Retinal pigment epithelial cell (primary cell): ENCODE results near the gene AK4.

ENCODE experiments used
- DNase-seq: peaks from one replicate; pipeline ENCODE4 v3.0.0-alpha.2; 2010; ENCODE audit warnings: low read depth
- H3K4me3 ChIP-seq: 2 replicates; pipeline ENCODE4 v1.5.1; 2011; ENCODE audit warnings: mild to moderate bottlenecking, low read length, control low read depth, moderate library complexity
- CTCF ChIP-seq: conservative IDR thresholded peaks from 2 replicates; pipeline ENCODE4 v1.5.1; 2011; ENCODE audit warnings: low read depth, low read length, control low read depth, inconsistent platforms

AK4 gene

GRCh38 chr1:65164633-65165032, 16.6 kb downstream of the AK4 start:
- H3K4me3 ChIP-seq, result no peak overlapping the region
- no peak for TF ChIP-seq CTCF
- no peak for DNase-seq

DNA sequence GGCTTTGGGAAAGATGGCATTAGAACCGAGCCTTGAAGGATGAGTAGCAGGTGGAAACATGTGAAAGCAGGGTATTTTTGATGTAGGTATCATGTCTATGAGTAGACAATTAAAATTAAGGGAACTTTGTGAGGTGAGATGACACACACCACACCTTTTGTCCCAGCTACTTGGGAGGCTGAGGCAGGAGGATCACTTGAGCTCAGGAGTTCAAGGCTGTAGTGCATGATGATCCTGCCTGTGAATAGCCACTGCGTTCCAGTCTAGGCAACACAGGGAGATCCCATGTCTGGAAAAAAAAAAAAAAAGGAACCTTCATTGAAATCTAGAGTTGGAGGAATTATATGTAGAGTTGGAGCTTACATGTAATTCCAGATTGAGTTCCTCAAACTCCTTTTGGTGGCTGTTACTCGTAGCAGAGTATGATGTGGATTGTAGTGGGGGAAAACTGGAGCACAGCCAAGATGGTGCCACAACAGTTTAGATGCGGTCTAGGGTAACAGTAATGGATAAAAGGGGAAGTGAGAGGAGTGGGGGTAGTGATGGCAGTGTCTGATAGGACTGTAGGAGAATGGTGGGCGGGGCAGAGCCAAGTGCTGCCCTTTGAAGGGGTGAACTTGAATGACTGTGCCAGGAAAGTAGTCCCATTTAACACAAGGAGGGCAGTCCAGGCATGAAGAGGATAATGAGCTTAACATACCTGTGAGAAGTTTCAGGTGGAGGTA, 17.4 kb downstream of the AK4 start:
- peak; percentile 51 for DNase-seq
- H3K4me3 ChIP-seq, result no peak overlapping the region
- no peak for TF ChIP-seq CTCF

DNA sequence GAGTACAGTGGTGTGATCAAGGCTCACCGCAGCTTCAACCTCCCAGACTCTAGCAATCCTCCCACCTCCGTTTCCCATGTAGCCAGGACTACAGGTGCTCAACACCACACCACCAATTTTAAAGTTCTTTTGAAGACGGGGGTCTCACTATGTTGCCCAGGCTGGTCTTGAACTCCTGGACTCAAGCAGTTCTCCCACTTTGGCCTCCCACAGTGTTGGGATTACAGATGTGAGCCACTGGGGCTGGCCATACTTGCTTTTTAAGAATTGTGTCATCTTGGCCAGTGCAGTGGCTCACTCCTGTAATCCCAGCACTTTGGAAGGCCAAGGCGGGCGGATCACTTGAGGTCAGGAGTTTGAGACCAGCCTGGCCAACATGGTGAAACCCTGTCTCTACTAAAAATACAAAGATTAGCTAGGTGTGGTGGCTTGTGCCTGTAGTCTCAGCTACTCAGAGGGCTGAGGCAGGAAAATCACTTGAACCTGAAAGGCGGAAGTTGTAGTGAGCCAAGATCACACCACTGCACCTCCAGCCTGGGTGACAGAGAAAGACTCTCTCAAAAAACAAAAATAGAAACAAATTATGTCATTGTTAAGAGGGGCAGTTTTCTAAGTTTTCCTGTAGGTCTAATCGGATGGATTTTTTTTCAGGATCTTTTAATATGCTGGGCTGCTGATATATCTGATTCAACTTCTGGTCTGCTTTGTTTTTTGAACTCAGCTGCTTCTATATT, 18.7 kb downstream of the AK4 start:
- no peak for TF ChIP-seq CTCF
- no peak for DNase-seq
- H3K4me3 ChIP-seq, result no peak overlapping the region

DNA sequence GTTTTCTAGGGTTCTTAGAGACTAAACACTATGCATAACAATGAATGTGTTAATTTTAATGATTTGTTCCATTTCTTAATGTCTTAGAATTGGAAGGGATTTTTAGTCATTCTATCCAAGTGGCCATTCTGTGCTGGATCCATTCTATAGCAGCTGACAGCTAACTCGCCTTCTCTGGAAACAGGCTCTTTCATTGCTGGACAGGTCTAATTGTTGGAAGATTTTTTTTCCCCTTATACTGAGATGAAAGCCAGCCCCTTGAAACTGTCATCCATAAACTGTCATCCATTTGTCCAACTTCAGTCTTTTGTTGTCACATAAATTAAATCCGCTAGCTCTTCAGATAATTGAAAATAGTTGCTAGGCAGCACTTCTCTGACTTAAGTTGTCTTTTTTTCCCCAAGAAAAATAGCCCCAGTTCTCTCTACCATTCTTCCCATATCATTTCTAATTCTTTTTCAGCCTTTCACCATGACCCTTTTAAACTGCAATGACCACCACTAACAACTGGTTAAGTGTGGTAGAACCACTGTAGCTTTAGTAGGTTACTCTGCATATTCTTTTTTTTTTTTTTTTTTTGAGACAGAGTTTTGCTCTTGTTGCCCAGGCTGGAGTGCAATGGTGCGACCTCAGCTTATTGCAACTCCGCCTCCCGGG, 19.7 kb downstream of the AK4 start:
- no peak overlapping the region for H3K4me3 ChIP-seq
- no peak for TF ChIP-seq CTCF
- no peak for DNase-seq

GRCh38 chr1:65168867-65169266, 20.9 kb downstream of the AK4 start:
- no peak for DNase-seq
- H3K4me3 ChIP-seq, result no peak overlapping the region
- no peak for TF ChIP-seq CTCF

DNA sequence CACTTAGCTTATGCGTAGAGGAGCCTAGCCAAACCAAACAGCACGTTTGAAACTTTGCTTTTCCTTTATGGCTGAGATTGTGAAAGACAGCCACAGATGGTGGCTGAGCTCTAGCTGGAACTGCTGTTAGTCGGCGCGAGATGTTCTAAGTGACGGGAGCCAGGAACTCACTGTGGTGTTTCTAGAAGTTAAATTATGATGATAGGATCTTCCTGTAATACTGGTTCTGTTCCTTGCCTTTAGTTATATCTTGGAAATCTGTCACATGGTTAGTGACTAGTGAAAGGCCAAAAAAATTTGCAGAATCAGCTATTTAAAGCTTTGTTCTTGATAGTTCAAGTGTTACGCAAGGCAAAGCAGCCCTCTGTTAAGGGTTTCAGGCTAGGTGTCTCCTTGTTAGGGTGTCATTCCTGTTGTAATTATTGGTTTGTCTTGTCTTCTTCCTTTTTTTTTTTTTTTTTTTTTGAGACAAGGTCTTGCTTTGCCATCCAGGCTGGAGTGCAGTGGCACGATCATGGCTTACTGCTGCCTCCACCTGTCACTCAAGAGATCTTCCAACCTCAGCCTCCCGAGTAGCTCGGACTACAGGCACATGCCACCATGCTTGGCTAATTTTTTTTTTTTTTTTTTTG, 22.6 kb downstream of the AK4 start:
- TF ChIP-seq CTCF, result no peak
- no peak for DNase-seq
- no peak overlapping the region for H3K4me3 ChIP-seq
